Right lobe of liver (tissue), 4 donors: ENCODE data around the gene RHOH.

Source experiments
- POLR2A ChIP-seq: fragments of 450-650 bp; IDR thresholded peaks from one replicate; pipeline ENCODE4 v1.6.1; 2017; ENCODE audit warnings: antibody characterized with exemption, mild to moderate bottlenecking
- TF ChIP-seq, protein P1 (sequence below), 4 donors: fragments of 200-600 bp in 3 of 4; fragments of 450-650 bp in 1 of 4; IDR thresholded peaks; one replicate each; pipeline versions ENCODE4 v1.5.1 to v1.8.0; 2016 to 2022; ENCODE audit warnings: antibody characterized with exemption in 4 of 4, mild to moderate bottlenecking in 2 of 4
- donor health status: DM: no; HTN: no; CAD: no.
- donor health status: DM: no; HTN: no; CAD: no.
- donor health status: DM: no; HTN: yes; CAD: no.

DNA sequence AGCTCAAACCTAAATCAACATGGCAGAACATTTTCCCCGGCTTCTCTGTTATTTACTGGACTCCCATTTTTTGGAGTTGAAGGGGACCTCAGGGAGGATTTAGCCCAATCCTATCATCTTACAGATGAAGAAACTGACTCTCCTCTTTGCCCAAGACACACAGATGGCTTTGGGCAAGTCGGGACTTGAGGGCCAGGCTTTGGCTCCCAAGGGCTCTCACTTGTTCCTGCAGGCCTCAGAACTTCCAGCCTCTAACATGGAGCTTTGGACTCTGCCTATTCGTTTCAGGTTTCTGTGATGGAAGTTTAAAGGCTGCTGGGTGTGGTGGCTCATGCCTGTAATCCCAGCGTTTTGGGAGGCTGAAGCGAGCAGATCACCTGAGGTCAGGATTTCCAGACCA lies 59.5 kb downstream of the RHOH start:
- TF ChIP-seq, protein P1, sequence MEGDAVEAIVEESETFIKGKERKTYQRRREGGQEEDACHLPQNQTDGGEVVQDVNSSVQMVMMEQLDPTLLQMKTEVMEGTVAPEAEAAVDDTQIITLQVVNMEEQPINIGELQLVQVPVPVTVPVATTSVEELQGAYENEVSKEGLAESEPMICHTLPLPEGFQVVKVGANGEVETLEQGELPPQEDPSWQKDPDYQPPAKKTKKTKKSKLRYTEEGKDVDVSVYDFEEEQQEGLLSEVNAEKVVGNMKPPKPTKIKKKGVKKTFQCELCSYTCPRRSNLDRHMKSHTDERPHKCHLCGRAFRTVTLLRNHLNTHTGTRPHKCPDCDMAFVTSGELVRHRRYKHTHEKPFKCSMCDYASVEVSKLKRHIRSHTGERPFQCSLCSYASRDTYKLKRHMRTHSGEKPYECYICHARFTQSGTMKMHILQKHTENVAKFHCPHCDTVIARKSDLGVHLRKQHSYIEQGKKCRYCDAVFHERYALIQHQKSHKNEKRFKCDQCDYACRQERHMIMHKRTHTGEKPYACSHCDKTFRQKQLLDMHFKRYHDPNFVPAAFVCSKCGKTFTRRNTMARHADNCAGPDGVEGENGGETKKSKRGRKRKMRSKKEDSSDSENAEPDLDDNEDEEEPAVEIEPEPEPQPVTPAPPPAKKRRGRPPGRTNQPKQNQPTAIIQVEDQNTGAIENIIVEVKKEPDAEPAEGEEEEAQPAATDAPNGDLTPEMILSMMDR (IDR thresholded peaks at IDR 0.05) = no peak
- no peak for TF ChIP-seq POLR2A
